Measurements from ENCODE around the gene TBL1X.
"Not testable (repeated sequence)": the region's sequence is repeated elsewhere in the genome, so short reads cannot be mapped to it uniquely, and the experiment has no call there.

TBL1X gene

DNA sequence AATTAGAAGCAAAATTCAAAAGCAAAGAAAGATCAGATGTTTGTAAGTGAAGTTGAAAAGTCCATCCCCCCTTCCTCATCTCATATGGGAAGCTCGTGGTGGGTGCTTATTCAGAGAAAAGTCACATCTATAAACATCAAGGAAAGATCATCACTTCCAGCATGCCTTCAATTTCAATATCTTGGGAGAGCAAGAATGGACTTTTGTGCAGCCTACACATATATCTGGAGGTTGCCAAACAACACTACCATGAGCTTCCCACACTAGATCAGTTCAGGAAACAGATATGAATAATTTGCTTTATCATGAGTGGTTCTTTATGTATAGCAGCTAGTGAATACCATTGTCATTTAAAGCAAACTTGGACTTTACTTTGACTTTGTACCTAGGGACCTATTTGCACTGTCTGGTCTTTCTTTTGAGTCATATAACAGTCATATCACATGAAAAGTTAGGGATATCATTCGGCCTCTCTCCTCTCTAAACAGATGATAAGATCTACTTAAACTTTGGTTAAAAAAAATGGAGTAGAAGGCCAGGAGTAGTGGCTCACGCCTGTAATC is 5.6 kb upstream of the TBL1X start:
- DNase-seq, result no peak

DNA sequence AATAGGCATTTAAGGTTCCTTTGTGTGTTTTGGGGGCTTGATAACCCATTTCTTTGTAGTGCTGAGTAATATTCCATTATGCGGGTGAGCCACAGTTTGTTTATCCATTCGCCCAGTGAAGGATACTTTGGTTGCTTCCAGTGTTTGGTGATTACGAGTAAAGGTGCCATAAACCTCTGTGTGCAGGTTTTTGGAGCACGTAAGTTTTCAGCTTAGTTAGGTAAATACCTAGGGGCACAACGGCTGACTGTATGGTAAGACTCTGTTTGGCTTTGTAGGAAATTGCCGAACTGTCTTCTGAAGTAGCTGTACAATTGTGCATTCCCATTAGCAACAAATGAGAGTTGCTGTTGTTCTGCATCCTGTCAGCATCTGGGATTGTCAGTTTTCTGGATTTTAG is 3.8 kb upstream of the TBL1X start:
- no peak for DNase-seq

- DNase-seq, result no peak
Measured at GRCh38 chrX:9462456-9462855, 2.4 kb upstream of the TBL1X start.

DNA sequence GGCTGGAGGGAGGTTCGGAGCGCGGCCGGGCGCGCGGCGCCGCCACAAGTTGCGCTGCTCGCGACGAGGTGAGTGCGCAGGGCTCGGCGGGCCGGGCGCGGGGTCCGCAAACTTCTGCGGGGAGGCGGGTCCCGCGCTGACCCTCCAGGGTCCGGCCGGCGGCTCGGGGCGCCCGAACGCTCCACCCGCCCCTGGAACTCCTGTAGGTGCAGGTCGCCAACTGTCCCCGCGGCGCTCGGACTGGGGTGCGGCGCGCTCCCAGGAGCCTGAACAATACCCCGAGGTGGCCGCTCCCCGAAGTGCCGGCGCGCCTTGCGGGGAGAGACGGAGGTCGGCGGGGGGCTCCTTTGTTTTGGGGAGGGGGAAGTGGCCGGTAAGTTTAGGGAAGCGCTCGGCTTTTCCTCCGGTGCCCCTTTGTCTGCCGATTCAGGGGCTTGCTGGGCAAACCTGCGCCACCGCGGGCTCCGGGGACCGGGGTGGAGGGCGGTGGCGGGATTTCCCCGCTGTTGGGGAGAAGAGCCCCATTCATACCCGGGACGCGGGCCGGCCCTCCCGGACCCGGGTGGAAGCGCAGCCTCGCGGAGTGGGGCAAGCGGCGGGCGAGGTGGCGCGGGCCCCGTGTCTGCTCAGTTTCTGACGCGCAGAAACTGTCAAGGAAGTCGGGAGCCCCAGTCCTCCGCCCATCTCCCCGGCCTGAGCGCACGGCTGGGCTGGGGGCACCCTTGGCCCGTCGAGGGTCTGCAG is 694 bp downstream of the TBL1X start:
- no peak for DNase-seq

- no peak for DNase-seq
Measured at GRCh38 chrX:9466124-9466495, 1.3 kb downstream of the TBL1X start.

DNA sequence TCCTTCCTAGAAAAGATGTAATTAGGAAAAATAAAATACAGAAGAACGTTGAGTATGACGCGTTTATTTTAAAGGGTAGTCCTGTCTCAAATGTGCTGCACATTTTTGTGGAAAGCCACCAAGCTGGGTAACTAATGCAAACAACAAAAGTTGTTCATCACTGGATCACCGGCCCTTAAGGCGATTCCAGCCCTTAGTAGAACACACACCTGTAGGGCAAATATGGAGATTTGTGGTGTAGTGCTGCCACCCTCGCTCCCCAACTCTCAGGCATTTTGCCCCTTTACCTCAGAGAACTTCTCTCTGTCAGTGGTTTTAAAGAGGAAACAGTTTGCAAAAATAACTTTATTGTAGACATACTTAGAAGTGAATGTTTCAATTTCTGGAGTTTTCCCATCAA is 1.9 kb downstream of the TBL1X start:
- no peak for DNase-seq

DNA sequence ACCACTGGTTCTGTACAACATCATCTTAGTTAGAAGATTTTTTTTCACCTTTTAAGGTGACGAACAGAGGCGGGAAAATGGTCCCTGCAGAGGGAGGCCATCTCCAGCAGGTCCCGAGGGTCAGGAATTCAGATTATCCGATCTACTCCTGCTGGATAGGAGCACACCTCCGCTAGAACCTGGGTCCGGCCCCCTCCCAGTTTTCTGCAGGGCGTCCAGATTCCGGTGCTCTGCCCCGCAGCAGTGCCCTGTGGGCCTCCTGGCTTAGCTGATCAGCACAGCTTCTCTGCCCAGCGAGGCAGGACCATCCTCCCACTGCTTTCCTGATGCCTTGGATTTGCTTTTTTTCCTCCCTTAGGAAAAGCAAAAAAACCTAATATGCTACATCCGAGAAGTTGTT is 2.3 kb downstream of the TBL1X start:
- no peak for DNase-seq

DNA sequence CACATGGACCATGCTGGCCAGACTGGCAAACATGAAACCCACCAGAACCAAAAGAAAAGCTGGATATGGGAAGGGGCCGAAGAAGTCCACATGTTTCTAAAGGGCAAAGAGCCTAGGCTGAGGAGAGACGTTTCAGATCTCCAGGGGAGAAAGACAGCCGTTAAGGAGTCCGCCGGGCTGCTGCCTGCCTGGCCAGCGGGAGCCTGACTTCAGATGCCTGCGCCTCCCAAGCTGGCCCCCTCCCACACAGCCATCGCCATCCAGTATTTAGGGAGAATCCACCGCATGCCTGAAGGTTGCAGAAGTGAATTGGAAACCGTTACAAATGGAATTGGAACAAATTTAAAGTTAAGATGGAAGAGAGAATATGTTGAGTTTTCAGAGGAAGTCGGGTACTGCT is 2.9 kb downstream of the TBL1X start:
- DNase-seq, result no peak

- no peak for DNase-seq
Measured at GRCh38 chrX:9471571-9471985, 6.7 kb downstream of the TBL1X start.

DNA sequence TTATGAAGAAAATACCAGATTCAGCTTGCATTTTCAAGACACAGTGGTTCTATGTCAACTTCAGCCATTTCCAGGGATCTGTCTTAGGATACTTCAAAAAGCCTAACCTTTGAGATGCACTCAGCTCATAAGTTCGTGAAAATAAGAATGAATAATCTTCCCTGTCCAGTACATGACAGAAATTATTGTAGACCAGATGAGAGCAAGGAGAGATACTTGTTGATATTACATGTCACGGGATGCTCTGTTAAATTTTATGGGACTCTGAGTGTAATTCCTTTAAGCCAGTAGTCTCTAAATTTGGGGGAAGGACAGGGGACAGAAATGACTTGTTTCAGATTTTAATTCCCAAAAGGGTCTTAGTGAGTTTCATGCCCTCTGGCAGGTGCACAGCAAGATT is 8.8 kb downstream of the TBL1X start:
- DNase-seq, result no peak

DNA sequence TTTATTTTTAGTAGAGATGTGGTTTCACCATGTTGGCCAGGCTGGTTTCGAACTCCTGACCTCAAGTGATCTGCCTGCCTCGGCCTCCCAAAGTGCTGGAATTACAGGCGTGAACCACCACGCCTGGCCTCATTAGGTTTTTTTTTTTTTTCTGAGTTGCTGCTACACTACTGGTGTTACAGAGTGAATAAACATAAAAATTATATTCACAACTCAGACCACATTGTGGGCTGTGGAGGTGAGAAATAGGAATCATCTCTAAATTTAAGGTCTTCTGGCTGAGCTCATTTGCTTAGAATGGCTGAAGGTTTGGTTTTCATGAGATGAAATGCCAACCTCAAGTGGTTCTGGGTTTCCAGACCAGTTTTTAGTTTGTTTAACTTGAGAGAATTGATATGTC is 10.6 kb downstream of the TBL1X start:
- not testable (repeated sequence) for DNase-seq

DNA sequence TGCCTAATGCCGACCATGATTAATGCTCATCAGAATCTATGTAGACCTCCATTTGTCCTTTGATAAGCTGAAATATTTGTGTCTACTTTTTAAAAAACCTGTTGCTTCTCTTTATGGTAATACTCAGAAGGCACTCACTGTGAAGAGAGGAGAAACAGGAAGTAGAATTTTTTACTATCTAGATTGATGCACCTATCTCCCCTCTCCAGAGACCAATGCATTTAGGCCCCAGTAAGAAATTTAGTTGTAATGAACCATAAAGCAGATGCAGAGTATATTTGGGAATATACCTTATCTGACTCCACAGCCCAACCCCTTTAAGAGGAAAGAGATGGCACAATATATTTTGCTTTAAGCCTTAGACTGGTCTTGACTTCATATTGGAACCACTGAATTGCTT is 11.1 kb downstream of the TBL1X start:
- peak in 1 of 2 experiments; percentile 18 for DNase-seq

DNA sequence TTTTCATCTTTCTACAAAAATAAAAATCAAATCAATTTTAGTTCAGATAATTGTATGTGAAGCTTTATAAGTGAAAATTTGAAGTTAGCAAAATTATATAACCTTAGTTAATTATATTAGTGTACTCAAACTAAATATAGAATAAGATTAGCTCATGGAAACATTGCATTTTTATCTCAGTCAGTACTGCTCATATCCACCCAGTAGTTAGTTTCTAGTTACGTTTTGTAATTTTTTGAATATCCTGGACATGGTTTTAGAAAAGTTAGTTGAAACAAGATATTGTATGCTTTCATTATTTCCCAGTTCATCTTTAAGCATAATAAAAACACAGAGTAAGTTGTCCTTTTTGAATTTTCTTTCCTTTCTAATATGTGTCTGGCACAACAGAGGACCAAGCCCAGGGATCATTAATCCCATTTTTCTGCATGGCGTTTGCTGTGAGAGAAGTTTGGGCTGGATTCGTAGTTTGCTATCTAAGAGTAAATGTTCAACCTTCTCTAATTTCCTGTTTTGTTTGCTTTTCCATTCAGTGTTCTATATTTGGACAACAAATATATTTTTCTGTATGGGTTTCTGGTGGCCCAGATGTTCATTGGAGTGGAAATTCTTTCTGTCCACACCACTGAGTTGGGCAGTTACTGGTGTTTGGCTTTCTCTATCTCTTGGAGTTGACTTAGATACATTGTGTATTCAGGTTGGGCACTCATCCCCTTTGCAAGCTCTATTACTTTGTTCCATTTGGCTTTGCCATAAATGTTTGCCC is 12.1 kb downstream of the TBL1X start:
- DNase-seq, result no peak

DNA sequence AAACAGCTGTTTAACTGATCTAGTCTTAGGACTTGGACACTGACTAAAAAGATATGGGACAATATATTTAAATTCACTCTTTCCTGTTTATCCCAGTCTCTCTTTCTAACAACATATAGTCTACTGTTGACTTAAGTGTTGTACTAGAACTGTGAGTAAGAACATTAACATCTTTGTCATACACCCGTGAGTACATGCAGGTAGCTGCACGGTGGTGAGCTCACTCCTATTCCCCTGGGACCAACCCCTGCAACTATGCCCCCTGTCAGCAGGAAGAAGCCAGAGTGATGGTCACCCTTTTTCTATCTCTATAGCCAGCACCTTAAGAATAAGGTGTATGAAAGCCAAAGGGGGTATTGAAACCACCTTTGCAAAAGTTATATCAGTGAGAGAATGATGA is 17.6 kb downstream of the TBL1X start:
- DNase-seq, result no peak

DNA sequence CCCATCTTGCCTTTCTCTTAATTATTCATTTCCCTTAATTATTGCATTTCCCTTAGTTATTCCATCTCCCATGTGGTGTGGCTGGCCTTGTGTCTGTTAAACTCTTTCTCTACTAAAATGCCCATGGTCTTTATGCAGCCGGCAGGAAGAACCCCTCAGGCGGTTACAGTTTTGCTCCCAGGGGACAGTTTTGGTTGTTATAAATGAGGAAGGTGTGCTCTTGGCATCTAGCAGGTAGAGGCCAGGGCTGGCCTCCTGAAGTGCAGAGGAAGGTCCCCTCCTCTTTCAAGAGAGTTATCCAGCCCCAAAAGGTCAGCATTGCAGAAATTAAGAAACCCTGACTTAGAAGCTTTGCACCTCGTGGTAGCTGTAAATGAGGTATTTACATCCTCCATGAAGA is 18.0 kb downstream of the TBL1X start:
- DNase-seq, result no peak

DNA sequence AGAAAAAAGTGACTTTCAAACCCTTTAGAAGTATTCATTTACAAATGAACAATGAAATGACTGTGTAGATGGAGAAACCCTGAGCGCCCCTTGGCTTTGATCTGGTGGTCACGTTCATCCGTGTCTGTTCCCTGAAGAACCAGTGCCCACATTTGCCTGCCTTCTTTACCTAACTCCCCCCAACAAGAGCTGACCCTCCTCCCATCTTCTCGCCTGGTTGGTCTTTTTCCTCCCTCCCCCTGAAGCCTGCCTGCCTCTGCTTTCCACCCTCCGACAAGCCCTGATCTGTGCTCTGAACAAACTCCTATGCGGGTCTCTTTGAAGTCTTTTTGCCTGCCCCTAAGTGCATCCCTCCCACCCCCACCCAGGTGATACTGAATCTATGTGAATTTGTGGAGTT is 18.5 kb downstream of the TBL1X start:
- no peak for DNase-seq

GRCh38 chrX:9486786-9487387 is 22.0 kb downstream of the TBL1X start:
- DNase-seq, result no peak

- DNase-seq, result no peak
Measured at GRCh38 chrX:9488586-9488985, 23.7 kb downstream of the TBL1X start.

GRCh38 chrX:9489234-9489633 is 24.4 kb downstream of the TBL1X start:
- no peak for DNase-seq

DNA sequence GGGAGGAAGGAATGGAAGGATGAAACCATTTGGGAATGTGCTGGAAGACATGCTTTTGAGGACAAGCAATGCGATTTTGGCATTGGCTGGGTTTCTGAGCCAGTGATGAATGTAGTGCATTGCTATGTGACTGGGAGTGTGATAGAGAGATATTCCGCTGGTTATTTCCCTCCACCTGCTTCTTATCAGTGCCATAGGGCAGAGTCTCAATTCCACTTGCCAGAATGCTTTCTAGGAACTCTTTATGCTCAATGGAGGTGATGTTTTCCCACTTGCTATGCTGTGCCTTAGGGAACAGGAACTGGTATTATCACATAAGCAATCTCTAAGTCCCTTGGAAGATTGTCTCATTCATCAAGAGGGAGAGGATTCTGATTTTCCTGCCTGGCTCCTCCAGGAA is 28.0 kb downstream of the TBL1X start:
- no peak for DNase-seq

DNA sequence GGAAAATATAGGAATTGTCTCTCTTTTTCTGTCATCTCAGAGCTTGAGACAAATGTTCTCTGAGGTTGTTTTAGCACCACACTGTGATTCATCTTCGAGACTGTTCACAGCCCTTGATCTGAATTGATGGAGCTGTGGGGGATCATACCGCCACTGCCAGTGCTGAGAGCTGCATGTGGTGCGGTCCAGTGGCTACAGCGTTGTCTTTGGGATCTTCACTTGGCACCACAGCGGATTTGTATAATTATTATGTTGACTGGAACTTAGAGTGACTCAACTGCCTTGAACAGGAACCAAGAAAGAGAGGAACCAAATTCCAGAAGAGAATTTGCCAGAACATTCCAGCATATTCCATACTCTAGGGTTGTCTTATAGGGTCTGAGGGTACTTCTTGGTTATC is 29.1 kb downstream of the TBL1X start:
- DNase-seq, result no peak

GRCh38 chrX:9494771-9495170 is 29.9 kb downstream of the TBL1X start:
- DNase-seq, result peak in 1 of 2 experiments; percentile 0

GRCh38 chrX:9495496-9495895 is 30.6 kb downstream of the TBL1X start:
- DNase-seq, result no peak

DNA sequence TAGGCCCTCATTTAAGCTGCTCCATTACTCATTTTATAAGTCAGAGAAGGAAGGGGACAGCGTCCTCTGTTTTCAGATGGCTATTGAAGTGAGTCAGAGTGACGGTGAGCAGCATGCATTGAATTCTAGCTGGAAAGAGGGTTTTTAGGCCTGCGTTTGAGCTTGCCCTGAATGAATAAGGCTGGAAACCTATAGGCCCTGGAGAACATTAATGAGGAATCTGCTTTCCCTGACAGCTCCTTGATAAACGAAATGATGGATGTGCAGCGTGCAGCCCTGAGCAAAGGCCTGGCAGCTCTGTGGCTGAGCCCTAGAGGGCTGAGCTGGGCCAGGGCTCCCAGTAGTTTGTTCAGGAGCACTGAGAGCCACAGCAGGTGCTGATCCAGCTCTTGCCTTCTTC is 33.4 kb downstream of the TBL1X start:
- DNase-seq, result no peak

Data from Kasumi-1 (cell line).